GM10266 (cell line): ENCODE measurements around the gene STX3.
A peak's percentile ranks its signal among the peaks of the same experiment; 100 is the strongest.

Experiments
- DNase-seq: peaks from one replicate; pipeline ENCODE4 v3.0.0; 2012; ENCODE audit errors: extremely low spot score
- TF ChIP-seq, protein P1 (sequence below): IDR thresholded peaks from 2 replicates; pipeline ENCODE4 v1.5.1; 2012; ENCODE audit warnings: mild to moderate bottlenecking, low read depth; ENCODE audit not compliant: control insufficient read depth, insufficient read depth; ENCODE audit errors: missing control alignments

Gene STX3

DNA sequence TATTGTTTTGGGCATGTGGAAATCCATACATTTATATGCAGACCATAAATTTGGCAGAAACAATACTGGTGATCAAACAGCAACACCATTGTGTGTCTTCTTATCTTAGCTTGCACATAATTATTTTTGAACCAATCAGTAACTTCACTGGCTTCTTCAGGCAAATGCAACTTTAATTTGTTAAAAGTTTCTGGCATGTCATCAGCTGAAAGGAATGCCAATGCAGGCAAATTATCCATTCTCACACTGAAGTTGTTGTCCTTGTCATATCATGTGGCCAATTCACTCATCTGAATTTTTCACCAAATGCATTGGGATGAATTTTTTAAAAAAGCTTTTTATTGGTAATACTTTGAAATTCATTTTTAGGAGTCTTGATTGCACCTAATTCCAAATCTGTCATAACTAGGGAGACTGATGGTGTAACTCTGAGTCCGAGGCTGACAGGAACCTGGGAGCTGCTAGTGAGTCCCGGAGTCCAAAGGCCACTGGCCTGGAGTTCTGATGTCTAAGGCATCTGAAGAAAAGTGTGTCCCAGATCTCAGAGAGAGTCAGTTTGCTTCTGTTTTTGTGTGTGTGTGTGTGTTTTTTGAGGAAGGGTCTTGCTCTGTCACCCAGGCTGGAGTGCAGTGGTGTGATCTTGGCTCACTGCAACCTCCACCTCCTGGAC, 24.1 kb upstream of the STX3 start:
- DNase-seq: no peak
- TF ChIP-seq, protein P1, sequence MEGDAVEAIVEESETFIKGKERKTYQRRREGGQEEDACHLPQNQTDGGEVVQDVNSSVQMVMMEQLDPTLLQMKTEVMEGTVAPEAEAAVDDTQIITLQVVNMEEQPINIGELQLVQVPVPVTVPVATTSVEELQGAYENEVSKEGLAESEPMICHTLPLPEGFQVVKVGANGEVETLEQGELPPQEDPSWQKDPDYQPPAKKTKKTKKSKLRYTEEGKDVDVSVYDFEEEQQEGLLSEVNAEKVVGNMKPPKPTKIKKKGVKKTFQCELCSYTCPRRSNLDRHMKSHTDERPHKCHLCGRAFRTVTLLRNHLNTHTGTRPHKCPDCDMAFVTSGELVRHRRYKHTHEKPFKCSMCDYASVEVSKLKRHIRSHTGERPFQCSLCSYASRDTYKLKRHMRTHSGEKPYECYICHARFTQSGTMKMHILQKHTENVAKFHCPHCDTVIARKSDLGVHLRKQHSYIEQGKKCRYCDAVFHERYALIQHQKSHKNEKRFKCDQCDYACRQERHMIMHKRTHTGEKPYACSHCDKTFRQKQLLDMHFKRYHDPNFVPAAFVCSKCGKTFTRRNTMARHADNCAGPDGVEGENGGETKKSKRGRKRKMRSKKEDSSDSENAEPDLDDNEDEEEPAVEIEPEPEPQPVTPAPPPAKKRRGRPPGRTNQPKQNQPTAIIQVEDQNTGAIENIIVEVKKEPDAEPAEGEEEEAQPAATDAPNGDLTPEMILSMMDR: no peak

DNA sequence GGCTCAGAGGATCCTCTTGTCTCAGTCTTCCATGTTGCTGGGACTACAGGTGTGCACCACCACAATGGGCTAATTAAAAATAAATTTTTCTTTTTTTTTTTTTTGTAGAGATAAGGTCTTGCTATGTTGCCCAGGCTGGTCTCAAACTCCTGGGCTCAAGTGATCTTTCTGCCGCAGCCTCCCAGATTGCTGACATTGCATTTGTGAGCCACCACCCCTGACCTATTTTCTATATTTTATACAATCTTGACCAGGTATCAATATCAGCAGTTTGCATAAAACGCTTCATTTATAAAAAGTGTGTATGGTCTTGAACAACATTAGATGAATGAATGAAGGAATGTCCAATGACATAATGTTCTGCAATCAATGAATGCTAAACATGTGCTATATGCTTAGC, 9.1 kb upstream of the STX3 start:
- no peak for DNase-seq
- TF ChIP-seq, protein P1: no peak

DNA sequence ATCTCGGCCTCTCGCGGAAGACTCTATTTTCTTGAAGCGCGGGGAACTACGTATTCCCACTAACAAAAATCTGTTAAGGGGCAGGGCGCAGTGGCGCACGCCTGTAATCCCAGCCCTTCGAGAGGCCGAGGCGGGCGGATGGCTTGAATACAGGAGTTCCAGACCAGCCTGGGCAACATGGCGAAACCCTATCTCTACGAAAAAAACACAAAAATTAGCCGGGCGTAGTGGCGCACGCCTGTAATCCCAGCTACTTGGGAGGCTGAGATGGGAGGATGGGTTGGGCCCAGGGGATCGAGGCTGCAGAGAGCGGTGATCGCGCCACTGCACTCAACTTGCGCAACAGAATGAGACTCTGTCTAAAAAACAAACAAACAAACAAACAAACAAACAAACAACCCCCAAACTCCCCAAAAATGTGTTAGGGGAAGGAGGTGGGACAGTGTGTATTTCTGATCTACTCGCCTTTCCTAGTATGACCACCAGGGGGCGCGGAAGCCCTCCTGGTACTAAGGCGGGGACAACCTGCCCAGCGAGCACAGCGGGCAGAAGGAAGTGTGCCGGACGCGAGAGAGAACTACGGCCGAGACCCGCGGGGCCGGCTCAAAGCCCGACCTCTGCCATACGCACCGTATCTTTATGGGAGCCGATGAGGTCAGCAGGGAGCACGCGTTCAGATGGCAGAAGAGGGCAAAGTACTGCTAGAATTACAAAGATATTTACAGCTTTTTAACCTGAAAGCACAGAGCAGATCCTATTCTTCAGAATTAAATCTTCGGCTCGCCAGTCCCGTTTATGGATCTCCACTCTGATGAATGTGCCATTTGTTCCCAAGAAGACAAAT, 1.3 kb upstream of the STX3 start:
- TF ChIP-seq, protein P1: peak; percentile 94

DNA sequence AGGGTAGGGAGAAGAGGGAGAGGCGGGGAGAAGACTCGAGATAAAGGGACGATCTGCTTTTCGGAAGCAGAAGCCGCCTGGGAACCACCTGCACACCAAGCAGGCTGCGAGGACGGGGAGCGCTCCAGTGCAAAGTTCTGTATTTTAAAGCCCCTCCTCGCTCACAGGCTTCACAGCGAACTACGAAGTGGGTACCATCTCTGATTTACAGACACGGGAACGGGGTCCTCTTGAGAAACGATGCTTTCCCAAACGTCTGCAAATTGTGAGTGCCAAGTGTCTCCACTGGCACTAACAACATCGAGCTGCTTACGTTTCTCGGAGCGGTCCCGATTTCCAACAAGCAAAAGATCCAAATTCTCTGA, 700 bp upstream of the STX3 start:
- TF ChIP-seq, protein P1: no peak
- peak; percentile 45 for DNase-seq

More for the DNA sequence above, 1.3 kb upstream of the STX3 start:
- peak; percentile 92 for DNase-seq

DNA sequence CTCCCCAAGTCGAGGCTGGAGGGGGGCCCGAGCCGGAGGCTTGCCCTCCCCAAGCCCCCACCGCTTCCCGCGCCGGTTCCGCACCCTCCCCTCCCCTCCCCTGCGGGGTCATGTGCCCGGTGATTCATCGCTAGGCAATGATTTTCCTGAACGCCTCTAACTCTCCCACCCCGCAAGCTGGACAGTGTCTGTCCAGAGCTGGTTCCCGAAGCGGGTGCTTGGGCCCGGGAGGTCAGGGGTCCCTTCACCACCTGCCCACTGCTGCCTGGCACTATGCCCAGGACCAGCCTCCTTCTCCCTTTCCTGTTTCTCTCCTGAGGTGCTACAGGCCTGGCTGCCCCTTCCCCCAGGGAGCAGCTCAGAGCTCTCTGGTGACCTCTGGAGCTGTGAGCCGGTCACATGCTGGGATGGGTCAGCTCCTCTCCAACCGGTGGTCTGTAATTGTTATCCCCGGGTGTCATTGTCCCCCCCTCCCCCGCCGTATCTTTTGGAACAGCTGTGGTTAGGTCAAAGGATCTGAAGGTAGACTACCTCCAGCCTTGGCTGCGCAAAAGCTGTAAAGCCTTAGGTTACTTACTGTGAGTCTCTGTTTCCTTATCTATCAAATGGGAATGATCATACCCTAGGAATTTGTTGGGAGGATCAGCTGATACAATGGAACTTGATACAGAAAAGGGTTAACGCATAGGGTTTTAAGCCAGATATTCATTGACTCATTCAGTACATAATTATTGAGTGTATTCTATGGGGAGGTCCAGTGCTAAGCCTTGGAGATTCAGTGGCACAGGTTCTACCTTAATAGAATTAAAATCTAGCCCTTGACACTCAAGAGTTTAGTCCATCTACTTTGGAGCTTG, 753 bp downstream of the STX3 start:
- peak; percentile 36 for DNase-seq

DNA sequence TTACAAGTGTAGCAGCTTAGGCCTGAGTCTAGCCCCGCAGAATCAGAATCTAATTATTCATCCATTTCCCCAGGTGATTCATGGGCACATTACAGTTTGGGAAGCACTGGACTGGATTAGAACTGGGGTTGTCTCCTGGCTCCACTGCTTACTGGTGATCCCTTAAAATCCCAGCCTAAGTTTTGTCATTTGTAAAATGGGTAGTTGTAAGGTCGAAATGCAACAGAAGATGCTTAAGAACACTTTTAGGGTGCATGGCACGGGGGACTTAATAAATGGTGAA, 1.3 kb downstream of the STX3 start:
- DNase-seq: no peak
- TF ChIP-seq, protein P1: no peak

More for the DNA sequence above, 753 bp downstream of the STX3 start:
- TF ChIP-seq, protein P1: no peak

DNA sequence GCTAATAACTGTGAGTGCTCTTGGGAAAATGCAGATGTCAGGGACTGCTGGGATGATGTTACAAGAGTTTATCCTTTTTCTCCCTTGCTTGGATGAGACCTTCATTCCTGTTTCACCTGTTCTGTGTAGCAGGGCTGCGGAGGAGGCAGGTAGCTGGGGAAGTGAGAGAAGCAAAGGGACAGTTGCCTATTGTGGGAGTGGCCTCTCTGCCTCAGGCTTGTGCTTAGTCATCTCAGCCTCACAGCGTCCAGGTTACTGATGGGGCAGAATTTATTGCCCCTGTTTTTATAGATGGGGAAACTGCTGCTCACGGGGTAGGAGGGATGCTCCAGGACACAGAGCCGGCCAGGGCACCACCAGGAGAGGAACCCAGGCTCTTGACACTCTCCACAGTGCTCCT, 1.7 kb downstream of the STX3 start:
- TF ChIP-seq, protein P1: no peak
- DNase-seq: no peak
